Measurements from ENCODE around the gene ATP6V0A1.

Gene ATP6V0A1

DNA sequence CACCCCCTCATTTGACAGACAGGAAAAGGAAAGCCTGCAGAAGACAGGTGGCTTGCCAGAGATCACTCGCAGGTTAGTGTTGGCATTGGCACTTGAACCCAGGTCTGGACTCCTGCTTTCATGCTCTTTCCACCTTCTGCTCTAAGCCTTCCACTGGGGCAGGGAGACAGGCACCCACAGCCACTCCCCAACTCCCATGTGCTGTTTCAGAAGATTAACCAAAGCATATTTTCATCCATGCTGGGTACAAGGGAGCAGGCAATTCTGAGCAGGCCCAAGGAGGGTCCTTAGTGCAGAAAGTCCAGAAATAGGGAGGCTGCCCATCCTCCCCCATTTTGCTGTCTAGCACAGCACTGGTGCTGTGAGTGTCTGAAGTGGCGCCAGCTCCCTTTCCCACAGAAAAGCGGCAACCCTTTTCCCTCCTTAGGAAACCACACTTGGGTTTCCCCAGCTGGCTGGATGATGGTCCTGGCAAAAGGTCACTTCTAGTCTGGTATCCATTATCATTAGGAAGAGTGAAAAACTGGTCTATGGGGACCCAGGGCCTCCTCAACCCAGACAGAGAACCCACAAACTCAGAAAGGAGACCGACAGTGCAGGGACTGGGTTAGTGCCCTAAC lies 33.6 kb upstream of the ATP6V0A1 start:
- H3K4me3 ChIP-seq (ENCODE audit: low read depth, low read length) = no peak overlapping the region

GRCh38 chr17:42428141-42428944 lies 30.3 kb upstream of the ATP6V0A1 start:
- TF ChIP-seq, protein P1, sequence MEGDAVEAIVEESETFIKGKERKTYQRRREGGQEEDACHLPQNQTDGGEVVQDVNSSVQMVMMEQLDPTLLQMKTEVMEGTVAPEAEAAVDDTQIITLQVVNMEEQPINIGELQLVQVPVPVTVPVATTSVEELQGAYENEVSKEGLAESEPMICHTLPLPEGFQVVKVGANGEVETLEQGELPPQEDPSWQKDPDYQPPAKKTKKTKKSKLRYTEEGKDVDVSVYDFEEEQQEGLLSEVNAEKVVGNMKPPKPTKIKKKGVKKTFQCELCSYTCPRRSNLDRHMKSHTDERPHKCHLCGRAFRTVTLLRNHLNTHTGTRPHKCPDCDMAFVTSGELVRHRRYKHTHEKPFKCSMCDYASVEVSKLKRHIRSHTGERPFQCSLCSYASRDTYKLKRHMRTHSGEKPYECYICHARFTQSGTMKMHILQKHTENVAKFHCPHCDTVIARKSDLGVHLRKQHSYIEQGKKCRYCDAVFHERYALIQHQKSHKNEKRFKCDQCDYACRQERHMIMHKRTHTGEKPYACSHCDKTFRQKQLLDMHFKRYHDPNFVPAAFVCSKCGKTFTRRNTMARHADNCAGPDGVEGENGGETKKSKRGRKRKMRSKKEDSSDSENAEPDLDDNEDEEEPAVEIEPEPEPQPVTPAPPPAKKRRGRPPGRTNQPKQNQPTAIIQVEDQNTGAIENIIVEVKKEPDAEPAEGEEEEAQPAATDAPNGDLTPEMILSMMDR (IDR thresholded peaks at IDR 0.05; ENCODE audit: borderline replicate concordance, insufficient read depth, low read depth, low read length) = peak; percentile 66
- no peak overlapping the region for H3K4me3 ChIP-seq (ENCODE audit: low read depth, low read length)

More for the DNA sequence above, 33.6 kb upstream of the ATP6V0A1 start:
- TF ChIP-seq, protein P1 (IDR thresholded peaks at IDR 0.05; ENCODE audit: borderline replicate concordance, insufficient read depth, low read depth, low read length) = no peak

DNA sequence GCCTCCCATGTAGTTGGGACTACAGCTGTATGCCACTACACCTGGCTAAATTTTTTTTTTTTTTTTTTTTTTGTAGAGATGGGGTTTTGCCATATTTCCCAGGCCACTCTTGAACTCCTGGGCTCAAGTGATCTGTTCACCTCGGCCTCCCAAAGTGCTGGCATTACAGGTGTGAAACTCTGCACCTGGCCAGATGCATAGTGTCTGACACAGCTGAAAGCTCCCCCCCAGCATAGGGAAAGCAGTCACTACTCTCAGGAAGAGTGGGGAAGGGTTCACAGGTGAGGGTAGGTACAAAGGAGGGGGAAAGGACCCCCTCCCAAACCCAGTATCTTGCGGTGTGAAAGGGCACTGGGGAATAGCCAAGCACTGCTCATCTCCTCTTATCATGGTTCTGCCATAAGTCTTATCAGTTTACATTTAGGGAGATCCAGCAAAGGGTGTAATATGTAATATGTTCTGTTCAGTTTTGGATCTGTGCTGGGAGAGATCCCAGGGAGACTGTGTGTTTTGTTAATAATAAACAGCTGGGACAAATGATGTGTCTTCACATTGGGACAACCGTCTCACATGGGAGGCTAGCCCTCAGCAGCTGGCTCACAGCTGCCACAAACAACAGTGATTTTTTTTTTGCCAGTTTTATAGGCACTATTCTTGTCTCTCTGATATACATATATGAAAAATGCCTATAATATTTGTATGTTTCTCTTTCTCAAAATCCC lies 28.8 kb upstream of the ATP6V0A1 start:
- no peak overlapping the region for H3K4me3 ChIP-seq (ENCODE audit: low read depth, low read length)
- TF ChIP-seq, protein P1 (IDR thresholded peaks at IDR 0.05; ENCODE audit: borderline replicate concordance, insufficient read depth, low read depth, low read length) = no peak

DNA sequence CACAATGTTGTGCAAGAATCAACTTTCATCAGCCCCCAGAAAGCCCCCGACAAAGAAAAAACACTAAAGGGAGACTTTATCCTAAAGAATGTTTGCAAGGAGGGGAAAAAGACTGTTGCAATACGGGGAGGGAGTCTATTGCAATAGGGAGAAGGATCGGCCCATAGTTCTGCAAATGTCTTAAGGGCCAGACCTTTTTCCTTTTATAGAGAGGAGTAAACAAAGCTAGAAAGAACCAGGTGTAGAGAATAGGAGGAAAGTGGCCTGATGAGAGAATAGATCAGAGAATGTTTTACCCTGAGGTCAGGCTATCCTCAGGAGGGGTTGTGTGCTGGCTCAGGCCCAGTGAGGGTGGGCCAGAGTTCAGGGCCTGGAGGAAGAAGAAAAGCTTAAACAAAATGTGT lies 26.9 kb upstream of the ATP6V0A1 start:
- no peak overlapping the region for H3K4me3 ChIP-seq (ENCODE audit: low read depth, low read length)

DNA sequence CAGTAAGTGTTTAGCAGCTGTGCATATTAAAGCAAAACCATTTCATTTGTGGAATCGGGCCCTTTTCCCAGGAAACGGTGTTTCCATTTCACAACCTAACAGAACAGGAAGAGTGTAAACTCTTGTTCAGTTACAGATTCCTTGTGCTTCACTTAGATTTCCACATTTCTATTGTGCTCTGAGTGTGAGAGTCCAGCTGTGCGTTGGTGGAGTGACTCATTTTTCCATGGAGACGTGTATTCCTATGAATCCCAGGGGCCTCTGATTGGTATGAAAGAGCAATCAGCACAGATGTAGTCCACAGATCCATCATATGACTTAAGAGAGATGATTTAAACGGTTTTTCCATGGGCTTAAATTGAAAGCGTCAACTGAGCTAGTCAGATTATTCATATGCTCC lies 22.3 kb upstream of the ATP6V0A1 start:
- no peak overlapping the region for H3K4me3 ChIP-seq (ENCODE audit: low read depth, low read length)

More for the DNA sequence above, 26.9 kb upstream of the ATP6V0A1 start:
- TF ChIP-seq, protein P1 (IDR thresholded peaks at IDR 0.05; ENCODE audit: borderline replicate concordance, insufficient read depth, low read depth, low read length) = no peak

DNA sequence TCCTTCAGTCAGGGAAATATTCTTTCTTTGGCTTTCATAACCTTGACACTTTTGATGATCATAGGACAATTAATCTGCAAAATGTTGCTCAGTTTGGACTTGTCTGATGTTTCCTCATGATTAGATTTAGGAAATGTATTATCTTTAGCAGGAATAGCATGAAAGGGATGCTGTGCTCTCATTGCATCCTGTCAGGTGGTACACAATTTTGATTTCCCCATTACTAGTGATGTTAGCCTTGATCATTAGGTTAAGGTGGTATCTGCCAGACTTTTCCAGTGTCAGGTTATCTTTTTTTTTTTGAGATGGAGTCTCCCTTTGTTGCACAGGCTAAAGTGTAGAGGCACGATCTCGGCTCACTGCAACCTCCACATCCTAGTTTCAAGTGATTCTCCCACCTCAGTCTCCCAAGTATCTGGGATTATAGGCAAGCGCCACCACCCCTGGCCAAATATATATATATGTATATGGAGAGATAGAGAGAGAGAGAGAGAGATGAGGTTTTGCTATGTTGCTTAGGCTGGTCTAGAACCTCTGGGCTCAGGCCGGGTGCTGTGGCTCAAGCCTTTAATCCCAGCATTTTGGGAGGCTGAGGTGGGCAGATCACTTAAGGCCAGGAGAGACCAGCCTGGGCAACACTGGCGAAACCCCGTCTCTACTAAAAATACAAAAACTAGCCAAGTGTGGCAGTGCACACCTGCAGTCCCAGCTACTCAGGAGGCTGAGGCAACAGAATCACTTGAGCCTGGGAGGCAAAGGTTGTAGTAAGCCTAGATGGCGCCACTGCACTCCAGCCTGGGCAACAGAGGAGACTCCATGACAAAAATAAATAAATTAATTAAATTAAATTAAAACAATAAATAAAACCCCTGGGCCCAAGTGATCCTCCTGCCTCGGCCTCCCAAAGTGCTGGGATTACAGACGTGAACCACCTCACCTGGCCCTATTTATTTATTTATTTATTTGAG lies 19.8 kb upstream of the ATP6V0A1 start:
- TF ChIP-seq, protein P1 (IDR thresholded peaks at IDR 0.05; ENCODE audit: borderline replicate concordance, insufficient read depth, low read depth, low read length) = peak; percentile 46; the same call in 1 of the 2 replicates
- no peak overlapping the region for H3K4me3 ChIP-seq (ENCODE audit: low read depth, low read length)

More for the DNA sequence above, 22.3 kb upstream of the ATP6V0A1 start:
- TF ChIP-seq, protein P1 (IDR thresholded peaks at IDR 0.05; ENCODE audit: borderline replicate concordance, insufficient read depth, low read depth, low read length) = no peak
